ENCODE results near the gene LAMA3.
"Not testable (repeated sequence)": the region's sequence is repeated elsewhere in the genome, so short reads cannot be mapped to it uniquely, and the experiment has no call there.

The LAMA3 gene

GRCh38 chr18:23732439-23732838, 43.2 kb downstream of the LAMA3 start:
- no peak for DNase-seq (ENCODE audit: low read depth)

- DNase-seq (ENCODE audit: low read depth): not testable (repeated sequence)
These were observed 44.0 kb downstream of the LAMA3 start for GRCh38 chr18:23733265-23733664.

DNA sequence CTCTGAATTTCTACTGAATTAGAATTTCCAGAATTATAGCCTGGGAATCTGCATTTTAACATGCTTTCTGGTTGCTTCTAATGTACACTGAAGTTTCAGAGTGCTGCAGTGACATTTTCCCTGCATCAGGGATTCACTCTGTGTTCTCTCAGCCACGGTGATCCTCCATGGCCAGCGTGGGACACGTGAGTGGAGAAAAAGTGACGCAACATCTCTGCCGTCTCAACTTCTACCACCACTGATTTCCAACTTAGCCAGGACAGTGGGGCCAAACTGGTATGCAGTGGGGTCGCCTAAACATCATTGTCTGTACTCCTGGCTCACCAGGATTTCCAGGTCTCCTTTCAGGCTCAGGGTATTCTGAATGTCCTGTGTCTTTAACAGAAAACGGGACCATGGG, 44.6 kb downstream of the LAMA3 start:
- DNase-seq (ENCODE audit: low read depth): no peak

- DNase-seq (ENCODE audit: low read depth): no peak
These were observed 45.8 kb downstream of the LAMA3 start for GRCh38 chr18:23735021-23735464.

DNA sequence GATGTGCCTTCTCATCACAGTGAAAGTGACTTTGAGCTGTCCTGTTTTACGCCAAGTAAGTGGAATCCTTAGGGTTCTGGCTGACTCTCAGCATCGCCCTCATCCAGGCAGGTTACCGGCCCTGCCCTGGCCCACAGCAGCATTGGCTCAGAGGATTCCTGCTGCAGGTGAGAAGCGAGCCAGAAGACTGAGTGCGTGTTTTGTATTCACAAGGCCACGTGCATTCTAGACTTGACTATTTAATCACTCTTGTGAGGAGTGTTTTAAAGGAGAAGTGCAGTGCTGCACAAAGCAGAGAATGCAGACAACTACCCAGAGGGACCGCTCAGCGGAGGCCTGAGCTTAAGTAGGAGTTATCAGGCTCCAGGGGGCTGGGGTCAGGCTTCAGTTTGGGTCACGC, 48.3 kb downstream of the LAMA3 start:
- no peak for DNase-seq (ENCODE audit: low read depth)

DNA sequence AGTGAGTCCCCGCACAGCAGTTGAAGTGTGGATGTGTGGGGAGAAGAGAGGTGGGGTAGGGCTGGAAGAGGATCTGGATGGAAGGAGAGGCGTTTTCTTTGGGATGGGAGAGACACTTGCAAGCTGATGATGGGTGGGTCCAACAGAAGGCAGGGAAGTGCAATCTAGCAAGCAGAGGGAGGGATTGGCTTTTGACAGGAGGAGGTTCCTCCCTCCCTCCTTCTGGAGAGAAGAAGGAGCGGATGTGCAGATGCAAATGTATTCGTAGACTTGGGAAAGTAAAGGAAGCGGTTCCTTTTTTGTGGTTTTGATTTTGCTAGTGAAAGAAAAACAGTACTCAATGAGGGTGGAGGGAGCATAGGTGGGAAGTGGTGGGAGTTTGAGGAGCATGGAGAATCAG, 48.9 kb downstream of the LAMA3 start:
- no peak for DNase-seq (ENCODE audit: low read depth)

DNA sequence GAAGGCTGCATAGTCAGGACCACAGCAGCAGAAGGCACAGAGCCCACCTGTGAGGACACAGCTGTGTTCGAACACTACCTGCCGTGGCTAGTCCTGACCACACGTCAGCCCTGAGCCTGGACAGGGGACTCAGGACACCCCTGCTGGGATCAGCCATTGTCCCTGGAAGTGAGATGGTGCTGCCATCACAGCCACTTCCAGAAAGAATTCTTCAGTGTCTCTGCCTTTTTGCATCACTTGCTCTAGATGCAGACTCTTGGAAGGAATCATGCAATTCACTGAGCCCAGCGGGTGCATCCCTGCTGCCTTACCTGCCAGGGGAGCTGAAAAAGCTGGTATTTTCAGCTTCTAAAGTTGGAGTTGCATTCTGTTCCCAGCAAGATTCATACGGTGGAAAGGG, 49.3 kb downstream of the LAMA3 start:
- DNase-seq (ENCODE audit: low read depth): no peak

GRCh38 chr18:23740105-23740830, 51.0 kb downstream of the LAMA3 start:
- DNase-seq (ENCODE audit: low read depth): no peak

GRCh38 chr18:23741967-23742366, 52.7 kb downstream of the LAMA3 start:
- DNase-seq (ENCODE audit: low read depth): not testable (repeated sequence)

DNA sequence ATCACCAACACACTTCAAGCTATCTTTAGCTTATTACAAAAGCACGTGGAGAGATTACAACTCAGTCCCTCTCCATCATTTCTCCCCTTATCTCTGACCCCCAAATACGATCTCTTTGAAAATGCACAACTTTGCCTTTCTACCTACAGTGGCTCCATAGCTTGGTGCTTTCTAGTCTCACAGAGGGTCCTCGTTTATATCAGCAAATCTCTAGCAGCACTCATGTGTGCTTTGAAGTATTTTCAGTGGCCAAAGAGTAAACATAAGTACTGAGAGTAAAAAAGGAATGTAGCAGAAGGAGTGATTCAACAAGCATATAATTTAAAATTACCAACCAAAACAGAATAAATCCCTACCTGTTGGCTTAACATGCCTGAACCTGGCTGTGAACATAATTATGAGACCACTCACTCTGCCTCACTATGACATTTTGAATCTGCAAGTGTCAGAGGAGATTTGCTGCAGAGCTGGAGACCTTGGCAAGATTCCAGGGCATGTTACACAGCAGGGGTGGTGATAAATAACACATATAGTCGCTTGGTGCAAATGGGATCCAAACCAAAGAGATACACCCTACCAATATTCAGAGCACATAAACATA, 54.6 kb downstream of the LAMA3 start:
- DNase-seq (ENCODE audit: low read depth): no peak

GRCh38 chr18:23745366-23745765, 56.1 kb downstream of the LAMA3 start:
- no peak for DNase-seq (ENCODE audit: low read depth)

DNA sequence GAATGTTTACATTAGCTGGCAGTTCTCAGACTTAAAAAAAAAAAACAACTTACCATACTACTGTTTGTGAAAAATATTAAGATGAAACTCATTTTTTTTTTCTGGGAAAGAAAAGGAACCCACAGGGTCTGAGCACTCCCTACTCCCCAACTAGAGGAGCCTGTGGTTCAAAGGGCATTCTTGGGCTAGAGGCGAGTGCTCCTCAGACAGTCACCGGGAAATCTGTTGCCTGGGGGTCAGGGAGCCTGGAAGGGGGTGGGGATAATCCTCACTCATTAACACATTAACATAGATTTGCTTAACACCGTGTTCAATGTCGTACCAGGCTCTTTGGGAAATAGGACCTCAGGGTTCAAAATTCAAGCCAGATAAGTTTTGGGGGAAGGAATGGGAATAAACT, 57.6 kb downstream of the LAMA3 start:
- no peak for DNase-seq (ENCODE audit: low read depth)

DNA sequence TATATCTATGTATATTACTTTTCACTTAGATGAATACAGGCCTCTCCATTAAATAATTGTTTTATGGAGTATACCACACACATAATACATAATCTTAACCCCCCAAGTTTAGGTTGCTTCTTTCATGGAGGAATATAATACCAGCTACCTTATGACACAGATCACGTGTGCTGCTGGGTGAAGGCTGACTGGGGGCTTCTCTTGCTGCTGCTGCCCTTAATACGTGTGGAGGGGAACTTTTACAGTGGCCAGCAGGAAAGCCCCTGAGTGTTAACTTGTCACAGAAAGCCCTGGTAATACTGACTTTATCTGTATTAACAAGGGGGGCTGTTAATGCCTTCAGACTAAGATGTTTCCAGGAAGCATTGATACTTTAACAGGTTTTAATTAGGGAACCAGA, 63.1 kb downstream of the LAMA3 start:
- no peak for DNase-seq (ENCODE audit: low read depth)

- no peak for DNase-seq (ENCODE audit: low read depth)
These were observed 63.5 kb downstream of the LAMA3 start for GRCh38 chr18:23752796-23753195.

DNA sequence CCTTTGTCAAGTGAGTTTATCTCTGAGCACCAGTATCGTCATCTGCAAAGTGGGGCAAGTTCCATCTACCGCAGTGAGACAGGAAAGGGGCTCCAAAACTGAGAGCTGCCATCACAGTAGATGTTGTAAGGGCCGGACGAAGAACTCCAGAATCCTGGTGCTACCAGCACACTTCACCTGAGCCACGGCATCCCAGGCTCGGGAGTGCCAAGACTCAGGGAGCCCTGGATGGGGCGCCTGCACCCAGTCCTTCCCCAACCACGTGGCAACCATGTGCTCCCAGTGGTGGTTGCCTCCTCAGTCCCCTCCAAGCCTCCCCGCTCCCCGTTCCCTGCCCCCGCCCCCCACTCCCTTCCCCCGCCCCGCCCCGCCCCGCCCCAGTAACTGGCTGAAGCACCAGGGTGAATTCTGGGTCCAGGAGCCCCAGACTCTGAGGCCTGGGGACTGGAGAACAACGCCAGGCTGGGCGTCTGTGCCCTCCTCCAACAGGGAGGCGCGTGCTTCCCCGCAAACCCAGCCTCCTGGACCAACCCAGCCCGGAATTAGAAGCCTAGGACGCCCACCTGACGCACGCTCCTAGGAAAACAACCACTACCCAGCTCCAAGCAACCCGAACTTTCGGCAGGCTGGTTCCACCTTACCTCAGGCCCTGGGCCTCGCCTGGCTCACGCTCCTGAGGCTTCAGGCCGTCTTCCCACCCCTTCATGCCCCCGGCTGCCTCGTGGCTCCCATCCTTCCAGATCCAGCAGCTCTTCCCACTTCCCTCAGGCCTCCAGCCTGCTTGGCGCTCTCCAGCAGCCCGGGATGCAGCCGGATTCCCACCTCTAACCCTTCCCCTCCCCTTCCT, 67.6 kb downstream of the LAMA3 start:
- DNase-seq (ENCODE audit: low read depth): no peak

DNA sequence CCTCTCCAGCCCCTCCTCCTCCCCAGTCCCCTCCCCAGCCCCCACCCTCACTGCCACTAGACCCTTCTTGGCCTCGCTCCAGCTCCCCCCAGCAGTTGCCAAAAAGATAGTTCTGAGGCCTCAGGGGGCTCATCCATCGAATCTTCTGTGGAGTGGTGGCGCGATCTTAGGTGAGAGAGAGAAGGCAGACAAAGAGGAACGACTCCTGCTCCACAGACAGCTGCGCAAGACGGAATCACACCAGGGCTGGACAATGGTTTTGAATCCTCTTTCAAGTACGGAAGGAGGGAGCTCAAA, 68.1 kb downstream of the LAMA3 start:
- DNase-seq (ENCODE audit: low read depth): no peak

GRCh38 chr18:23758281-23758680, 69.0 kb downstream of the LAMA3 start:
- DNase-seq (ENCODE audit: low read depth): no peak

DNA sequence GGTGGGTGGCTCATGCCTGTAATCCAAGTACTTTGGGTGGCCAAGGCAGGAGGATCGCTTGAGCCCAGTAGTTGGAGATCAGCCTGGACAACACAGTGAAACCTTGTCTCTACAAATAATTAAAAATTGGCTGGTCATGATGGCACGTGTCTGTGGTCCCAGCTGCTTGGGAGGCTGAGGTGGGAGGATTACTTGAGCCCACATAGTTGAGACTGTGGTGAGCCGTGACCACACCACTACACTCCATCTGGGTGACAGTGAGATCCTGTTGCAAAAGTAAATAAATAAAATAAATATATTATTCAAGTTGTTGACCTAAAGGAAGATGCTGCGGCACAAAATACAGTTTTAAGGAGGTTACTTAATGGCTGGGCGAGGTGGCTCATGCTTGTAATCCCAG, 72.7 kb downstream of the LAMA3 start:
- no peak for DNase-seq (ENCODE audit: low read depth)

GRCh38 chr18:23763343-23763742, 74.1 kb downstream of the LAMA3 start:
- DNase-seq (ENCODE audit: low read depth): no peak

- no peak for DNase-seq (ENCODE audit: low read depth)
These were observed 76.7 kb downstream of the LAMA3 start for GRCh38 chr18:23765931-23766330.

DNA sequence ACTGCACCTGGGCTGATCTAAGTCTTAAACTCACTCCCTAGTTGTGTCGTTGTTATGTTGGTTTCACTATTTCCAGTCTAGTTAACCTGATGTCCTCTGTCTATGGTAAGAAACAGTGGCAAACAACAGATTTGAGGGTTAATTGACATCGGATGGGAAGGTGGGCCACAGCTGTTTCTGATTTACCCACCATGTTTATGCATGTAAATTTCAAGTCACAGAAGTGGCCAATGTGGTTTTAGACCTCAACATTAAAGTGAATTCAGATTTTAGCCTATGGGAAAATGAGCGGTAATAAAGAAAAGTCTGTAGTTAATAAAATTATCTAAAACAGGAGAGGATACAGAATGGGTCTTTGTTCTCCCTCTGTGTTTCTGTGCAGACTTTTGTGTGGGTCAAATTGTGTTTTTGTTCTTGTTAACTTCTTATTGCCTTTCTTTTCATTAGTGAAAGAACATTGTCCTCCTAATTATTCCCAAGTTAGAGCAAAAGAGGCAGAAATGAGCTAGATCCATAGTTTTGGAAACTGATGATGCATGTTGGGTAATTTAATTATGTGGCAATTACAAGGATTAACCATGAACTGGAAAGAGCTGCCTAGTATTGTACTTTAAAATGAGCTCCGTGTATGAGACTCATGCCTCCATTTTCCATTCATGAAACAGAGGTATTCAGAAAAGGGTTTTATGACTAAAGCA, 83.2 kb downstream of the LAMA3 start:
- DNase-seq (ENCODE audit: low read depth): no peak

- no peak for DNase-seq (ENCODE audit: low read depth)
These were observed 87.1 kb downstream of the LAMA3 start for GRCh38 chr18:23776306-23776705.

DNA sequence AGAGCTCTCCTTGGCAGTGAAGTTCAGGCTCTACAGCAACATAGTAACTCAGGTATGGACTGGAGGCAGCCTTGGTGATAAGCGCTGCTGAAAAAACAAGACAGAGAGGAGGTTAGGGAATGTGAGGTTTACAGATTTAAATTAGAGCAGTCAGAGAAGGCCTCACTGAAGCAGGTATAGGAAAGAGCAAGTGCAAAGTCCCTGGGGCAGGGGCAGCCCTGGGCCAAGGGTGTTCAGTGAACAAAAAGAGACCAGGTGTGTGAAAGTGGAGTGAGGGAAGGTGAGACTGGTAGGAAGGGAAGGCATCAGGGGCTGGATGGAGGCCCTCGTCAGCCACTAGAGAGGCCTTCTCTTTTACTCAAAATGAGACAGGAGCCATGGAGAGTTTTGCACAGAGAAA, 89.6 kb downstream of the LAMA3 start:
- no peak for DNase-seq (ENCODE audit: low read depth)
